Activated T-helper 1 cell treated with anti-CD3 and anti-CD28 coated beads, Interleukin-12 subunit alpha, Interleukin-12 subunit beta, Interleukin-2, Interleukin-4 antibody, amounts not matched to agents 30 ng/mL and 10 ng/mL and 1 ng/mL, durations not matched to agents 14 hours and 24 hours and 36 hours (primary cell): Measurements from ENCODE around the gene CBX3. TPM values are rescaled to one million over a fixed set of nuclear protein-coding genes. Genes with fewer than 3 reads are reported as not detected.
"Not testable (repeated sequence)": the region's sequence is repeated elsewhere in the genome, so short reads cannot be mapped to it uniquely, and the experiment has no call there.

Source experiments
- DNase-seq: peaks from one replicate; pipeline ENCODE4 v3.0.0; 2021; ENCODE audit warnings: low spot score
- H3K27ac Mint-ChIP-seq: one replicate; pipeline ENCODE4 v1.8.0; 2021; ENCODE audit warnings: mild to moderate bottlenecking, mixed read lengths
- H3K27me3 Mint-ChIP-seq: one replicate; pipeline ENCODE4 v1.8.0; 2022; ENCODE audit warnings: mild to moderate bottlenecking, moderate library complexity, mixed read lengths; ENCODE audit not compliant: insufficient read depth
- H3K36me3 Mint-ChIP-seq: one replicate; pipeline ENCODE4 v1.8.0; 2021; ENCODE audit warnings: low read depth, mixed read lengths
- H3K4me1 Mint-ChIP-seq: one replicate; pipeline ENCODE4 v1.8.0; 2021; ENCODE audit warnings: low read depth, mixed read lengths
- H3K4me3 Mint-ChIP-seq: one replicate; pipeline ENCODE4 v1.8.0; 2021; ENCODE audit warnings: mild to moderate bottlenecking, moderate library complexity, mixed read lengths
- H3K9me3 Mint-ChIP-seq: one replicate; pipeline ENCODE4 v1.8.0; 2021; ENCODE audit warnings: mixed read lengths
- intact Hi-C: fragments of 100-400 bp; cut with micrococcal nuclease; formaldehyde crosslinking; loops from one replicate; pipeline ENCODE4 v1.15.1; 2024
- total RNA-seq: library from RNA; stranded (reverse); gene quantifications from 2 replicates; pipeline ENCODE4 v1.2.3, GENCODE V29; 2022

The CBX3 gene
- total RNA-seq, 1 donor from 2014 or later: 284 TPM

DNA sequence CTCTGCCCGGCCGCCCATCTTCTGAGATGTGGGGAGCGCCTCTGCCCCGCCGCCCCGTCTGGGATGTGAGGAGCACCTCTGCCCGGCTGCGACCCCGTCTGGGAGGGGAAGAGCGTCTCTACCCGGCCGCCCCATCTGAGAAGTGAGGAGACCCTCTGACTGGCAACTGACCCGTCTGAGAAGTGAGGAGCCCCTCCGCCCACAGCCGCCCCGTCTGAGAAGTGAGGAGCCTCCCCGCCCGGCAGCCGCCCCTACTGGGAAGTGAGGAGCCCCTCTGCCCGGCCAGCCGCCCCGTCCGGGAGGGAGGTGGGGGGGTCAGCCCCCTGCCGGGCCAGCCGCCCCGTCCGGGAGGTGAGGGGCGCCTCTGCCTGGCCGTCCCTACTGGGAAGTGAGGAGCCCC, 60.3 kb downstream of the CBX3 start:
- DNase-seq, H3K36me3 Mint-ChIP-seq, intact Hi-C loops, H3K4me3 Mint-ChIP-seq, H3K9me3 Mint-ChIP-seq, H3K27ac Mint-ChIP-seq, H3K4me1 Mint-ChIP-seq: not testable (repeated sequence)
- peaks cover 13% of the 10 kb centered on the region for H3K27me3 Mint-ChIP-seq

Other genes starting within 250 kb of the CBX3 start
- 80.1 TPM in 2 replicates for gene NFE2L3, start 49.5 kb upstream of the CBX3 start, total RNA-seq
- gene HNRNPA2B1, start 999 bp upstream of the CBX3 start, total RNA-seq: 821 and 823 TPM in 2 replicates
- gene SNX10, start 90.1 kb downstream of the CBX3 start, total RNA-seq: 41.9 and 48.3 TPM in 2 replicates